AG10803 (cell line): Measurements from ENCODE around the gene TYMP.
A peak's percentile ranks its signal among the peaks of the same experiment; 100 is the strongest.

Experiments
- DNase-seq: peaks from one replicate; pipeline ENCODE4 v3.0.0; 2010; ENCODE audit warnings: low read depth
- H3K4me3 ChIP-seq: 2 replicates; pipeline ENCODE4 v1.5.1; 2011; ENCODE audit warnings: mild to moderate bottlenecking, low read length, control low read depth
- CTCF ChIP-seq: conservative IDR thresholded peaks from 2 replicates; pipeline ENCODE4 v1.5.1; 2011; ENCODE audit warnings: mild to moderate bottlenecking, low read length, control low read depth, inconsistent platforms

Gene TYMP

DNA sequence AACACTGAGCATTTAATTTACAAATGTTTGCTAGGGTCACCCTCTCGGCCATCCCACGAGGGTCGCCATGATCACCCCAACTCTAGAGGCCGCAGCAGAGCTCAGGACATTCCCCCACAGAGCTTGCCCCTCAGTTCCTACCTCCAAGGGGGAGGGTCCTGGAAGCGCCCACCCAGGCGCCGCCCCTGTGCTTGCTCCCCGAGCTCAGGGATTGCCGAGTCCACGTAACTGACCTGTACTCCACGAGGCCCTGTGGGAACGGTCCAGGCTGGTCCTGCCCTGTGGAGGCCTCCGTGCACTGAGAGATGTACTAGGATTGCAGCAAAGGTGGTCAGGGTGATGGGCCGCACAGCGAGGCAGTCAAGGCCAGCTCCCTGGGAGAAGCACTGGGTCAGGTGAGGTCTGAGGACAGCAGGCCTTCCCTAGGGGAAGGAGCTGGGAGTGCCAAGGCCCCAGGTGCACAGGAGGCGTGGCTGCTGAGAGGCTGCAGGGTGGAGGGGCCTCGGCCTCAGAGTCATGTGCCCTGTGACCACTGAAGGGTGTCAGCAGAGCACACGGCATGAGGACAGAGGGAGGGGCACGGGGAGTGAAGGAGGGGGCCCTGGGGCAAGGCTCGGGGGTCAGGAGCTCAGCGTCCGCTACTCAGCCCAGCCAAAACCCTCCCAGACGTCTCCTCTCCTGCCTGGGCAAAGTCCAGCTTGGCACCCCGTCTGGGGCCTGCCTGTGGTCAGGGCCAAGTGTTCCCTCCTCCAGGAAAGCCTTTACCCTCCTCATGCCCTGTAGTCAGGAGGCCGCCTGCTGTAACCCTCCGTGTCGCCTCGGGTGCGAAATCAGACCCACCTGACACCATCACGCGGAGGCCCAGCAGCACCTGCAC, 45.6 kb downstream of the TYMP start:
- no peak for TF ChIP-seq CTCF
- no peak overlapping the region for H3K4me3 ChIP-seq
- DNase-seq = no peak

GRCh38 chr22:50483556-50483955, 46.3 kb downstream of the TYMP start:
- H3K4me3 ChIP-seq = peak overlapping the region; percentile 87; the same call in 1 of the 2 replicates
- no peak for DNase-seq
- TF ChIP-seq CTCF = no peak

DNA sequence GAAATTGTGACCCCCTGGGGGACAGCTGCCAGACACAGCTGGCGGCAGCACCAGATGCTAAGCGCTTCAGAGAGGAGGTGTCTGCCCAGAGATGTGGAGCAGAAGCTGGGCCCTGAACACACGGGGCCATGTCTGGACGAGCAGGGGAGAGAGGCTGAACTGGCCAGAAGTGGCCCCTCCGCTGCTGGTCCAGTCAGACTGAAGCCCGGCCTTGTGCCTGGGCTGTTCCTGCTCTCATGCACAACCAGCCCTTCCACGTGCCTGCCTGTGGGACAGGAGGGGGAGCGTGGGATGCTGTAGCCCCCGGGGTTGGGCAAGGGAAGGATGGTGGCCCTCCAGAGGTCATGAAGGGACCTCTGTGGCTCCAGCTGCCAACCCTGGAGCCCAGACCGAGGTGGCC, 46.7 kb downstream of the TYMP start:
- peak overlapping the region; percentile 87 for H3K4me3 ChIP-seq
- TF ChIP-seq CTCF = no peak
- DNase-seq = no peak

GRCh38 chr22:50482107-50483074, 47.4 kb downstream of the TYMP start:
- DNase-seq = no peak
- TF ChIP-seq CTCF = no peak
- H3K4me3 ChIP-seq = peak overlapping the region; percentile 87

- peak; percentile 49 for DNase-seq
- no peak for TF ChIP-seq CTCF
- peak within 1 kb of the TSS; percentile 87 for H3K4me3 ChIP-seq
Observed at GRCh38 chr22:50481440-50482106, 48.2 kb downstream of the TYMP start, which contains the start of gene ADM2. Gene ADM2, plus strand, starts transcription at chr22:50481543. Its CDS starts 305 bp downstream, at chr22:50481848.

- TF ChIP-seq CTCF = no peak
- peak overlapping the region; percentile 87 for H3K4me3 ChIP-seq
- DNase-seq = no peak
Observed at GRCh38 chr22:50481045-50481439, 48.8 kb downstream of the TYMP start.
